ENCODE data around the gene TMEM175.
"Not testable (repeated sequence)": the region's sequence is repeated elsewhere in the genome, so short reads cannot be mapped to it uniquely, and the experiment has no call there.

TMEM175 gene

GRCh38 chr4:924107-925096 lies 7.9 kb upstream of the TMEM175 start:
- Histone ChIP-seq H3K9me3 (ENCODE audit: insufficient read depth, low read length) (0 out of 2 replicates have a peak, but pooled peaks cover 7% of the 10 kb centered on the region), H3K79me2 (ENCODE audit: low read length) (peaks cover 74% of the 10 kb centered on the region), H3K4me3 (ENCODE audit: low read length) (no peak overlapping the region), H4K20me1 (ENCODE audit: insufficient read depth, low read length) (peaks cover 48% of the 10 kb centered on the region), H3K27ac (ENCODE audit: low read length) (no peak overlapping the region), H3K9ac (ENCODE audit: low read length) (no peak overlapping the region), H3K27me3 (ENCODE audit: low read depth, low read length) (no peaks in the 10 kb centered on the region), H2AFZ (ENCODE audit: low read depth, low read length) (no peak overlapping the region), H3K36me3 (replicated peaks; ENCODE audit: low read depth, low read length) (peaks cover 17% of the 10 kb centered on the region), H3K4me1 (ENCODE audit: low read length) (peaks cover 22% of the 10 kb centered on the region), H3K4me2 (ENCODE audit: low read length) (peak overlapping the region; percentile 38)
- no peak for TF ChIP-seq CTCF (IDR thresholded peaks at IDR 0.05; ENCODE audit: low read depth, low read length)
- TF ChIP-seq EZH2phosphoT487 (IDR thresholded peaks at IDR 0.05; ENCODE audit: low read depth) = no peak

GRCh38 chr4:925171-925570 lies 7.1 kb upstream of the TMEM175 start:
- peaks cover 23% of the 10 kb centered on the region for H3K4me1 ChIP-seq (ENCODE audit: low read length)

GRCh38 chr4:925771-926500 lies 6.3 kb upstream of the TMEM175 start:
- H3K9ac ChIP-seq (ENCODE audit: low read length) = no peak overlapping the region
- H3K9me3 ChIP-seq (ENCODE audit: insufficient read depth, low read length) = 0 out of 2 replicates have a peak, but pooled peaks cover 7% of the 10 kb centered on the region
- no peaks in the 10 kb centered on the region for H3K27me3 ChIP-seq (ENCODE audit: low read depth, low read length)
- peaks cover 79% of the 10 kb centered on the region for H3K79me2 ChIP-seq (ENCODE audit: low read length)
- no peak overlapping the region for H3K27ac ChIP-seq (ENCODE audit: low read length)
- no peak for TF ChIP-seq EZH2phosphoT487 (IDR thresholded peaks at IDR 0.05; ENCODE audit: low read depth)
- no peak for TF ChIP-seq CTCF (IDR thresholded peaks at IDR 0.05; ENCODE audit: low read depth, low read length)
- H2AFZ ChIP-seq (ENCODE audit: low read depth, low read length) = no peak overlapping the region
- peaks cover 31% of the 10 kb centered on the region for H3K4me1 ChIP-seq (ENCODE audit: low read length)
- no peak overlapping the region for H3K4me2 ChIP-seq (ENCODE audit: low read length)
- no peak overlapping the region for H3K4me3 ChIP-seq (ENCODE audit: low read length)
- peaks cover 64% of the 10 kb centered on the region for H4K20me1 ChIP-seq (ENCODE audit: insufficient read depth, low read length)
- H3K36me3 ChIP-seq (replicated peaks; ENCODE audit: low read depth, low read length) = peaks cover 17% of the 10 kb centered on the region

More at GRCh38 chr4:925171-925570, 7.1 kb upstream of the TMEM175 start:
- no peak overlapping the region for H3K27ac ChIP-seq (ENCODE audit: low read length)
- H3K36me3 ChIP-seq (replicated peaks; ENCODE audit: low read depth, low read length) = peaks cover 17% of the 10 kb centered on the region
- H3K79me2 ChIP-seq (ENCODE audit: low read length) = peaks cover 74% of the 10 kb centered on the region
- H3K4me2 ChIP-seq (ENCODE audit: low read length) = no peak overlapping the region
- no peak for TF ChIP-seq EZH2phosphoT487 (IDR thresholded peaks at IDR 0.05; ENCODE audit: low read depth)
- no peak for TF ChIP-seq CTCF (IDR thresholded peaks at IDR 0.05; ENCODE audit: low read depth, low read length)
- no peak overlapping the region for H2AFZ ChIP-seq (ENCODE audit: low read depth, low read length)
- no peaks in the 10 kb centered on the region for H3K27me3 ChIP-seq (ENCODE audit: low read depth, low read length)
- 0 out of 2 replicates have a peak, but pooled peaks cover 7% of the 10 kb centered on the region for H3K9me3 ChIP-seq (ENCODE audit: insufficient read depth, low read length)
- H4K20me1 ChIP-seq (ENCODE audit: insufficient read depth, low read length) = peaks cover 56% of the 10 kb centered on the region
- H3K9ac ChIP-seq (ENCODE audit: low read length) = no peak overlapping the region
- no peak overlapping the region for H3K4me3 ChIP-seq (ENCODE audit: low read length)

GRCh38 chr4:926538-926937 lies 5.7 kb upstream of the TMEM175 start:
- Histone ChIP-seq H4K20me1 (ENCODE audit: insufficient read depth, low read length) (peaks cover 60% of the 10 kb centered on the region), H3K27ac (ENCODE audit: low read length) (no peak overlapping the region), H3K4me2 (ENCODE audit: low read length) (no peak overlapping the region), H3K4me3 (ENCODE audit: low read length) (no peak overlapping the region), H3K27me3 (ENCODE audit: low read depth, low read length) (no peaks in the 10 kb centered on the region), H3K9ac (ENCODE audit: low read length) (no peak overlapping the region), H3K4me1 (ENCODE audit: low read length) (peaks cover 30% of the 10 kb centered on the region), H3K36me3 (replicated peaks; ENCODE audit: low read depth, low read length) (peaks cover 13% of the 10 kb centered on the region), H3K79me2 (ENCODE audit: low read length) (peaks cover 79% of the 10 kb centered on the region), H3K9me3 (ENCODE audit: insufficient read depth, low read length) (0 out of 2 replicates have a peak, but pooled peaks cover 4% of the 10 kb centered on the region), H2AFZ (ENCODE audit: low read depth, low read length) (no peak overlapping the region)
- TF ChIP-seq CTCF (IDR thresholded peaks at IDR 0.05; ENCODE audit: low read depth, low read length) (no peak), EZH2phosphoT487 (IDR thresholded peaks at IDR 0.05; ENCODE audit: low read depth) (no peak)

- H3K4me2 ChIP-seq (ENCODE audit: low read length); H3K9ac ChIP-seq (ENCODE audit: low read length); H2AFZ ChIP-seq (ENCODE audit: low read depth, low read length); H3K9me3 ChIP-seq (ENCODE audit: insufficient read depth, low read length); H3K36me3 ChIP-seq (replicated peaks; ENCODE audit: low read depth, low read length); H3K27ac ChIP-seq (ENCODE audit: low read length); H3K4me3 ChIP-seq (ENCODE audit: low read length); H3K27me3 ChIP-seq (ENCODE audit: low read depth, low read length): not testable (repeated sequence)
- H3K79me2 ChIP-seq (ENCODE audit: low read length) = peaks cover 76% of the 10 kb centered on the region
- H4K20me1 ChIP-seq (ENCODE audit: insufficient read depth, low read length) = peaks cover 56% of the 10 kb centered on the region
- H3K4me1 ChIP-seq (ENCODE audit: low read length) = peaks cover 24% of the 10 kb centered on the region
Observed at GRCh38 chr4:927566-927965, 4.7 kb upstream of the TMEM175 start.
